ENCODE measurements around the gene DCP2.

Gene DCP2

DNA sequence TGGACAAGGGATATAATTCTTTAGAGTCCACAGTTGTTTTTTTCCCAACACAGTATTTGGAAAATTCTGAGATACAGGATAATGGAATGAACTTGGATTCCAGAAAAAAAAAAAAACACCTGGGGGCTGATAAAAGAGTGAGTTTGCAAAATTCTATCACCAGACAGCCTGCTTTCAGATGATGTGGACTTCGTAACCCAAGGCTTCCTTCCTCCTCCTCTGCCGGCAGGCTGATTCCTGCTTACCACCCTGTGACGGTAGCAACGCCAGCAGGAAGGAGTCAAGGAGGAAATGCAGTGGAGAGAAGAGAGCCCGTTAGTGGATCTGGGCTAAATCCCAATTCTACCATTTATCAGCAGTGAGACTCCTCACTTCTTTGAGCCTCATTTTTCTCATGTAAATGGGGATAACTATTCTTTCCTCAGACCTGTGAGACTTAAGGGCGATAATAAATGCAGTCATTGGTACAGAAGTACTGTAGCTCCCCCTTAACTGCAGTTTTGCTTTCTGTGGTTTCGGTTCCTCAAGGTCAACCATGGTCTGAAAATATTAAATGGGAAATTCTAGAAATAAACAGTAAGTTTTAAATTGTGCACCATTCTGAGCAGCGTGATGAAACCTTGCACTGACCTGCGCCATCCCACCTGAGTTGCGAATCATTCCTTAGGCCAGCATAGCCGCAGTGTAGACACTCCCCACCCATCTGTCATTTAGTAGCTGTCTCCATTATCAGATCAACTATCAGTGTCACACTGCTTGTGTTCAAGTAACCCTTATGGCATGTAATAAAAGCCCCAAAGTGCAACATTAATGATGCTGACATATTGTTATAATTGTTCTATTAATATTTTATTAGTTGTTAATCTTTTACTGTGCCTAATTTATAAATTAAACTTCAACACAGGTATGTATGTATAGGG, 71.4 kb downstream of the DCP2 start:
- Histone ChIP-seq H3K4me1 (ENCODE audit: insufficient read depth, low read length) (peaks cover 3% of the 10 kb centered on the region), H3K36me3 (ENCODE audit: insufficient read depth, low read length) (peaks cover 7% of the 10 kb centered on the region), H3K27me3 (ENCODE audit: insufficient read depth, low read length) (no peaks in the 10 kb centered on the region), H3K9me3 (ENCODE audit: low read length) (no peaks in the 10 kb centered on the region), H2AFZ (ENCODE audit: low read depth, low read length) (no peak overlapping the region), H3K4me3 (ENCODE audit: low read length) (no peak overlapping the region)

DNA sequence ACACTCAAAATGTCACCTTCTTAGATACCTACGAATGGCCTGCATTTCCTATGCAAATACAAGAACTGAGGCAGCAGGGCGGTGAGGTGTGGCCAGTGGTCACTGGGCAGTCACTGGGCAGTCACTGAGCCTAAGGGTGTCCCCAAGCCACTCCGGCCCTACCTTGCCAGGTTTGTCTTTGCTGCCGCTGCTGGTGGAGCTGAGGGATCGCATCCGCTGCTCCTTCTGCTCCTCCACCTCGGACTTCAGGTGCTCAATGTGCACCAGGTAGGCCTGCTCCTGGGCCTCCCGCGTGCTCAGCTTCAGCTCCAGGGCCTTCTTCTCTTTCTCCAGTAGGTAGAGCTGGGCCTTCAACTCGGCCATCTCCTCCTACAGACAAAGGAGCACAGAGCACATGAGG, 72.3 kb downstream of the DCP2 start:
- Histone ChIP-seq H2AFZ (ENCODE audit: low read depth, low read length) (no peak overlapping the region), H3K4me1 (ENCODE audit: insufficient read depth, low read length) (peaks cover 3% of the 10 kb centered on the region), H3K9me3 (ENCODE audit: low read length) (no peaks in the 10 kb centered on the region), H3K36me3 (ENCODE audit: insufficient read depth, low read length) (peaks cover 7% of the 10 kb centered on the region), H3K27me3 (ENCODE audit: insufficient read depth, low read length) (no peaks in the 10 kb centered on the region), H3K4me3 (ENCODE audit: low read length) (no peak overlapping the region)

DNA sequence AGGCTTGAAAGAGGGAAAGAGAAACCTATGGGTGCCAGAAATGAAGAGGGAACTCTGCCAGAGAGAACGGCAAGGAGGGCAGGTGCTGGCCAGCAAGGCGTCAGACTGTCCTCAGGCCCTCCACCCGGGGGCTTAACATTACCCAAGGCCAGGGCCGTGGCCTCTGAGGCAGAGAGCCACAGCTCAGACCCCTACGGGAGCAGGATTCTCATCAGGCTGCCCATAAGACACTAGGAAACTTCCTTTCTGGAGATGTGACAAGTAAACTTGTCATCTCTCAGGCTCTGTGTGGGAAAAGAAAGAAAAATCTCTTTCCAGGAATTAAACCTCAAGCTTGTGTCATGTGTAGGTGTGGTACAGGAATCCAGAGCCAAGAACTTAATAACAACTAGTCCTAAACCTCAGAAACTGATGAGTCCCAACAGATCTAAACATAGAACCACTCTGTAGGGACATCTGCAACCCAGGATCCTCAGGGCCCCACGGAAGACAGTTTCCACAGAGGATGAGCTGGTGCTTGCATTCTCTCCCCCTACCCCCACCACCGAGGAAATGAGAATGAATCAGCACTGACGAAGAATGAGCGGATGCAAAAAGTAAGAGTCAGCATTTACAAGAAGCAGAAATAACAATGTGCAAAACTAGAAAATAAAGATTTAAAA, 74.3 kb downstream of the DCP2 start:
- no peaks in the 10 kb centered on the region for H3K9me3 ChIP-seq (ENCODE audit: low read length)
- H3K4me3 ChIP-seq (ENCODE audit: low read length) = no peak overlapping the region
- H3K4me1 ChIP-seq (ENCODE audit: insufficient read depth, low read length) = peaks cover 2% of the 10 kb centered on the region
- H2AFZ ChIP-seq (ENCODE audit: low read depth, low read length) = no peak overlapping the region
- no peaks in the 10 kb centered on the region for H3K27me3 ChIP-seq (ENCODE audit: insufficient read depth, low read length)
- H3K36me3 ChIP-seq (ENCODE audit: insufficient read depth, low read length) = peaks cover 7% of the 10 kb centered on the region

DNA sequence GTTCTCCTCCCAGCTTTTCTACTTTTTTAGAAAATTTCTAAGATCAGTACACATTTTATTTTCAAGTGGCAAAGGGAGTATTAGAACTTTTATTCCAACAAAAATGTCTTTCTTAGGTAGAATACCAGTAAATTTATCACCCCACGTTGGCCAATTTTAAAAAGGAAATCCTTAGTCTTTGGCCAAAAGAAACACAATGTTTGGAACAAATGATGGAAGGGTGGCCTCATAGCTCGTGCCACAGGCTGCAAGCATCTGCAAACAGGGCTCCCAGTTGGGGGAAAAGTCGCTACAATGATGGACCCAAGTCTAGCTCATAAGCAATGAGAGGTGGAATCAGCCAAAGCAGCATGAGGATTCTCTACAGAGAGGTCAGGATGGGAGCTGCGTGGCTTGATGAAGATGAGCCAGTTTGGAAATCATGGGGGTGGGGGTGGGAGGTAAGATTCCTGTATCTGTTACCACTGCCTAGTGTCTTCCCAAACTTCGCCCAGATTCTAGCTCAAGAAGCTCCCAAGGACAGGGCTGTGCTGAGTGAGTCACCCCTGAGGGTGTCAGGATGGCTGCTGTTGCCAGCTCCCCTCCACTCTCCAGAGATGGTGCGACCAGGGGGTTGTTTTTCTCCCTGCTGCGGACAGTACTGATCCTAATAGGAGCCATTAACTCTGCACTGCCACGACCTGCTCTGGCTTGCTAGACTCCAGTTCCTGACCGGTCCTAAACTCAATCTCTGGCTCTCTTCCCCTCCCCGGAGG, 75.6 kb downstream of the DCP2 start:
- H3K36me3 ChIP-seq (ENCODE audit: insufficient read depth, low read length) = peaks cover 7% of the 10 kb centered on the region
- H3K27me3 ChIP-seq (ENCODE audit: insufficient read depth, low read length) = no peaks in the 10 kb centered on the region
- no peaks in the 10 kb centered on the region for H3K9me3 ChIP-seq (ENCODE audit: low read length)
- peaks cover 2% of the 10 kb centered on the region for H3K4me1 ChIP-seq (ENCODE audit: insufficient read depth, low read length)
- no peak overlapping the region for H2AFZ ChIP-seq (ENCODE audit: low read depth, low read length)
- no peak overlapping the region for H3K4me3 ChIP-seq (ENCODE audit: low read length)

DNA sequence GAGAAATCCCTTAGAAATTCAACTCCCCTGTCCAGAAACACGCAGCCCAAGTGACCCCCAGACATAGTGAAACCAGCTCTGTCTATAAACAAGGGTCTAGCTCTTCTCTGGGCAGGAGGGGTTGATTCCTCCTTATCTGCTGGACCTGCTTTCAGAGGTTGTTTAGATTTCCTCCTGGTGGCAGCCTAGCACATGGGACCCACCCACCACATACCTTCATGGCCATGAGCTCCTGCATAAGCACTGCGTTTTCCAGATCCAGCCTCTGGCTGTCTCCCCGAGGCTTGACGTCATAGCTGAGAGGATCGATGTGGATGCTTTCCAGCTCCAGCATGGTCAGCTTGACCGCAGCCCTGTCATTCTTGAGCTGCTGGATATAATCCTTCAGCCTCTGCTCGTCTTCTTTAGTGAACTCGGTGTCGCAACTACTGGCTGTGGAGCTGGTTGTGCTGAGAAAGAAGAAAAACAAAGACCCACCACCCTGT, 77.0 kb downstream of the DCP2 start:
- peaks cover 7% of the 10 kb centered on the region for H3K36me3 ChIP-seq (ENCODE audit: insufficient read depth, low read length)

DNA sequence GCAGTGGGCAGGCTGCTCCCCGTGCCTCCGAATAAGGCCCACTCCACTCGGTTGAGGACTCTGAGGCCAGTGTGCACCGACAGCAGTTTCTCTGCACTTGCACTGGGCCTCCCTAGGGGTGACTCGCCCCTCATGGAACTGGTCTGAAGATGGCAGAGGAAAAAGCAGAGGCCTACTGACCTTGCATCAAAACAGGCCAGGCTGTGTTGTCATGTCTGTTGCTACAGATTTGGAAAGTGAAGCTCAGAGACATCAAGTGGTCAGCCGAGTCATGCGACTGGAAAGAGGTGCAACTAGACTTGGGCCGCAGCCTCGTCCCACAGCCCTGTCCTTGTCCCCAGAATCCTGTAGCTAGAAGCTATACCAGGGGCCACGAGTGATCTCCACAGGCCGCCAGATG, 78.3 kb downstream of the DCP2 start:
- Histone ChIP-seq H3K4me3 (ENCODE audit: low read length) (no peak overlapping the region), H3K9me3 (ENCODE audit: low read length) (no peaks in the 10 kb centered on the region), H3K4me1 (ENCODE audit: insufficient read depth, low read length) (peaks cover 26% of the 10 kb centered on the region), H3K27me3 (ENCODE audit: insufficient read depth, low read length) (no peaks in the 10 kb centered on the region), H2AFZ (ENCODE audit: low read depth, low read length) (no peak overlapping the region), H3K36me3 (ENCODE audit: insufficient read depth, low read length) (no peaks in the 10 kb centered on the region)

More for the DNA sequence above, 77.0 kb downstream of the DCP2 start:
- Histone ChIP-seq H3K27me3 (ENCODE audit: insufficient read depth, low read length) (no peaks in the 10 kb centered on the region), H2AFZ (ENCODE audit: low read depth, low read length) (no peak overlapping the region), H3K4me1 (ENCODE audit: insufficient read depth, low read length) (peaks cover 12% of the 10 kb centered on the region), H3K9me3 (ENCODE audit: low read length) (no peaks in the 10 kb centered on the region), H3K4me3 (ENCODE audit: low read length) (no peak overlapping the region)

DNA sequence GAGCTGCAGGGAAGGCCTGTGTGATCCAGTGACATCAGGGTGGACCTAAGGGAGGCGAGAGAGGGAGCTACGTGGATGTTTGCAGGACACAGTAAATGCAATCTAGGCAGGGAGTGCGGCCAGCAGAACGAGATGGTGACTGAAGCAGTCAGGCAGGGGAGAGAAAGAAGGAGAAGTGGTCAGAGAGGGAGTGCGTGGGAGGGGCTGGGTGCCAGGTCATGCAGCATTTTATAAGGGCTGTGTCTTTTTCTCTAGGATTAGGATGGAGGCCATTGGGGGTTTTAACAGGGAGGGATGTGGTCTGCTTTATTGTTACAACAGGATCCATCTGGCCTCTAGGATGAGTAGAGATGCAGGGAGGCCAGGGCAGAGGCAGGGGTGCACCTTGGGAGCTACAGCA, 80.4 kb downstream of the DCP2 start:
- Histone ChIP-seq H3K4me3 (ENCODE audit: low read length) (no peak overlapping the region), H3K27me3 (ENCODE audit: insufficient read depth, low read length) (no peaks in the 10 kb centered on the region), H3K9me3 (ENCODE audit: low read length) (no peaks in the 10 kb centered on the region), H2AFZ (ENCODE audit: low read depth, low read length) (no peak overlapping the region), H3K36me3 (ENCODE audit: insufficient read depth, low read length) (no peaks in the 10 kb centered on the region), H3K4me1 (ENCODE audit: insufficient read depth, low read length) (peaks cover 27% of the 10 kb centered on the region)

DNA sequence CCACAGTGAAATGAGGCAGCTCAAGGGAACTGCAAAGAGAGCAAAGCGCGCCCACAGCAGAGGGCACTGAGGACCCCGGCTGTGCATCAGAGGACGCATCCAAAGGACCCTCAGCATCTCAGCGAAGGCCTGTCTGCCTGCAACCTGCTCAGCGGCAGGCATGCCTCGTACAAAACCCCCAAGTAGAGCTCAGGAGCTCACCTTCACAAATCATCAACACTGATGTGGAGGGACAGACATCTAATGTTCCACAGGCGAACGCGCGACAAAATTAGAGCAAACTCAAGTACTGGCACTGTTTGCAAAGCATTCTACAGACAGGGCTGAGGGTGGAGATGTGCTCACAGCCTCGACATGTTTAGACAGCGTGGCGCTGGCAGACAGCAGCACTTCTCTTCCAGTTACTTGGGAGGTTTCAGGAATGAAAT, 81.0 kb downstream of the DCP2 start:
- no peaks in the 10 kb centered on the region for H3K9me3 ChIP-seq (ENCODE audit: low read length)
- no peak overlapping the region for H3K4me3 ChIP-seq (ENCODE audit: low read length)
- H3K4me1 ChIP-seq (ENCODE audit: insufficient read depth, low read length) = peaks cover 27% of the 10 kb centered on the region
- H3K27me3 ChIP-seq (ENCODE audit: insufficient read depth, low read length) = no peaks in the 10 kb centered on the region
- no peaks in the 10 kb centered on the region for H3K36me3 ChIP-seq (ENCODE audit: insufficient read depth, low read length)
- H2AFZ ChIP-seq (ENCODE audit: low read depth, low read length) = no peak overlapping the region

DNA sequence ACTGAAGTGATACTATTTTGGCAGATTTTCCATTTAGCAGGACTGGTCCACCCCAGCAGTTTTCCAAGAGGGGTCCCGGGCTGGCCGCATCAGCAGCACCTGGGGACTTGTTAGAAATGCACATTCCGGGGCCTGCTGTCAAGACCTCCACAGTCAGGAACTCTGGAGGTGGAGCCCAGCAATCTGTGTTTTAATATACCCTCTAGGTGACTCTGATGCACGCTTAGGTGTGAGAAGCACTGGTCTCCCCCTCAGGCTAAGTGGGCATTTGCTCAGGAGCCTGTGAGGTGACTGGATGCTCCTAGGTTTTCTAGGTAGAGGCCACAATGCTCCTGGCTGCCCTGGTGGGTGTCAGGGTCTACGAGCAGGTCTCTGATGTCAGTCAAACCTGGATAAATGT, 81.7 kb downstream of the DCP2 start:
- no peak overlapping the region for H2AFZ ChIP-seq (ENCODE audit: low read depth, low read length)
- no peaks in the 10 kb centered on the region for H3K9me3 ChIP-seq (ENCODE audit: low read length)
- H3K27me3 ChIP-seq (ENCODE audit: insufficient read depth, low read length) = no peaks in the 10 kb centered on the region
- peaks cover 3% of the 10 kb centered on the region for H3K36me3 ChIP-seq (ENCODE audit: insufficient read depth, low read length)
- peaks cover 27% of the 10 kb centered on the region for H3K4me1 ChIP-seq (ENCODE audit: insufficient read depth, low read length)
- no peak overlapping the region for H3K4me3 ChIP-seq (ENCODE audit: low read length)

DNA sequence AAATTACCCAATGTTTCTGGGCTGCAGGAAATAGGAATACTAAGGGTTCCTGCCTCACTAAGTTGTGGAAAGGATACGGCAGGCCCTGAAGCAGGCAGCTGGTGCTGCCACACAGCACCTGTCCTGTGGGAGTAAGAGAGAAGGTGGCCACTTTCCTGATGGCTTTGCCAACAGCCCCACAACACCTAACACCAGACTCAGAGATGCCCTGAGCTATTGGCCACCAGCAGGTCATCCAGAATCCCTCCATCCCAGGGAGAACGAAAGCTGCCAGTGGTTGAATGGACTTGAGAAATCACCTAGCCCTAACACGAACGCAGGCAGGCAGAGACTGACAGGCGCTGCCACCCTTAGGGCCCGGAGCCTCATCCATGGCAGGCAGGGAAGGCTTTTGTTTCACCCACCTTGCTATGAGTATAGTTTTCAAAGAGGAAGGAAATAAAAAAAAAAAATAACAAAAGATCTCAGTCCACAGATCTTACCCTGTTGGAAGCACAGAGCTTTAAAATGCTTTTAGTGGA, 82.2 kb downstream of the DCP2 start:
- no peaks in the 10 kb centered on the region for H3K27me3 ChIP-seq (ENCODE audit: insufficient read depth, low read length)
- H3K36me3 ChIP-seq (ENCODE audit: insufficient read depth, low read length) = peaks cover 8% of the 10 kb centered on the region
- no peaks in the 10 kb centered on the region for H3K9me3 ChIP-seq (ENCODE audit: low read length)
- no peak overlapping the region for H2AFZ ChIP-seq (ENCODE audit: low read depth, low read length)
- H3K4me1 ChIP-seq (ENCODE audit: insufficient read depth, low read length) = peaks cover 27% of the 10 kb centered on the region
- H3K4me3 ChIP-seq (ENCODE audit: low read length) = no peak overlapping the region

DNA sequence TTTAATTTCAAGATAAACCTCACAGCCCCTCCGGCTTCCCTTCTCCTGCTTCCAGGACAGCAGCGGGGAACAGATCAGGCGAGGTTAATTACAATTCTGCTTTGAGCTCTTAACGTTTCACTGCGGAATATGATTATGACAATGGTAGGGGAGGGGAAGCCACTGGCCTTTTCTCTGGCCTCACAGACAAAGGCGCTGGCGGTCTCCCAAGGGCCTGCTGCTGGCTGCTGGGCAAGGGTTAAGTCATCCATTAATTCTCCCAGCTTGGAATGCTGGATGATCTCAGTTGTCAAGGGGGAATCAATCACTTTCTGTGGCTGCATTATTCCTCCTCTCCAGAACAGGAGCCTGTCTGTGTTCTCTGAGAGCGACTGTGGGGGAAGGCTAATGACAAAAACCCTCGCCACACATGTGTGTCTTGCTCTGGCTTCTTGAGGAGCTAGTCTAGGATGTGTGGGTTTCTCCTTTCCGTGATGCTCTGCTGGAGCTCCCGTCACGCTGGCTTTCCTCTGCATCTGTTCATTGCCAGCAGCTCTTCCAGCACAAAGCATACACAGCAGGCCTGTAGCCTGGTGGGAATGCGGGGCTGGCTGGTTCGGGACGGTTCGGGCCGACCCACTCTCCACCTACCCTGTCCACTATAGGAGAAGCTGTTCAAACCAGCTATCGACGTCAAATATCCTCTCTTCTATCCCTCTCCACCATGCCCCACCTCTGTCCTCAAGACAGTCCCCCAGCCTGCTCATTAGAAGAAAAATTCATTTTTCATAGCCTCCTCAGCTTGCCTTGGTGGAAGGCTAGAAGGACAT, 82.8 kb downstream of the DCP2 start:
- H3K4me3 ChIP-seq (ENCODE audit: low read length) = peak overlapping the region; percentile 3
- peaks cover 27% of the 10 kb centered on the region for H3K4me1 ChIP-seq (ENCODE audit: insufficient read depth, low read length)

DNA sequence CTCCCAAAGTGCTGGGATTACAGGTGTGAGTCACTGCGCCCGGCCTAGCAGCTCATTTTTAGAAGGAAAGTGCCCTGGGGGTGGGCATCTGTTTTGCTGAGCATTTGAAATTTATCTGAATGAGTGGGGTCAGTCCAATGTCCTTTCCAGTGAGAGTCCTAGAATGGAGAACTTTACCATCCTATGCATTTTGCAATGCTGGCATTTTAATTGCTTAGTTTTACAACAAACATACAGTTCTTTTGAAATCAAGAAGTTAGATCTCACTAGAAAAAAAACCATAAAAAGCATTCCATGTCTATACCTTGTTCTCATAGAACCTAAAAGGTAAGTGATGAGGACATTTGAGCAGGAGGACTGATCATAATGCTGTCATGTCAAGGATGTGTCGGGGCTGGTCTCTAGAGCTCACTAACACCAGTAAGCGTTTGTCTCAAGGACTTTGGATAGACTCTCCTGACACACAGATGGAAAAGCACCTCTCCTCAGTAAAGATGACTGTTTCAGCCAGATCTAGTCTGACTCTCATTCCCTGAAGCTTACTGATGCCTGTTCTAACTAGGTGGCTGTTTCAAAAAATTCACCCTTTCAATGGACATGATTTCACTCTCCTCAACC, 83.9 kb downstream of the DCP2 start:
- peaks cover 27% of the 10 kb centered on the region for H3K4me1 ChIP-seq (ENCODE audit: insufficient read depth, low read length)

More for the DNA sequence above, 82.8 kb downstream of the DCP2 start:
- Histone ChIP-seq H2AFZ (ENCODE audit: low read depth, low read length) (no peak overlapping the region), H3K9me3 (ENCODE audit: low read length) (no peaks in the 10 kb centered on the region), H3K27me3 (ENCODE audit: insufficient read depth, low read length) (no peaks in the 10 kb centered on the region), H3K36me3 (ENCODE audit: insufficient read depth, low read length) (peaks cover 14% of the 10 kb centered on the region)

More for the DNA sequence above, 83.9 kb downstream of the DCP2 start:
- H3K9me3 ChIP-seq (ENCODE audit: low read length) = no peaks in the 10 kb centered on the region
- no peak overlapping the region for H2AFZ ChIP-seq (ENCODE audit: low read depth, low read length)
- peaks cover 14% of the 10 kb centered on the region for H3K36me3 ChIP-seq (ENCODE audit: insufficient read depth, low read length)
- H3K27me3 ChIP-seq (ENCODE audit: insufficient read depth, low read length) = no peaks in the 10 kb centered on the region
- no peak overlapping the region for H3K4me3 ChIP-seq (ENCODE audit: low read length)
